Measurements from ENCODE around the gene CCNE1.
"Not testable (repeated sequence)": the region's sequence is repeated elsewhere in the genome, so short reads cannot be mapped to it uniquely, and the experiment has no call there.

The CCNE1 gene

DNA sequence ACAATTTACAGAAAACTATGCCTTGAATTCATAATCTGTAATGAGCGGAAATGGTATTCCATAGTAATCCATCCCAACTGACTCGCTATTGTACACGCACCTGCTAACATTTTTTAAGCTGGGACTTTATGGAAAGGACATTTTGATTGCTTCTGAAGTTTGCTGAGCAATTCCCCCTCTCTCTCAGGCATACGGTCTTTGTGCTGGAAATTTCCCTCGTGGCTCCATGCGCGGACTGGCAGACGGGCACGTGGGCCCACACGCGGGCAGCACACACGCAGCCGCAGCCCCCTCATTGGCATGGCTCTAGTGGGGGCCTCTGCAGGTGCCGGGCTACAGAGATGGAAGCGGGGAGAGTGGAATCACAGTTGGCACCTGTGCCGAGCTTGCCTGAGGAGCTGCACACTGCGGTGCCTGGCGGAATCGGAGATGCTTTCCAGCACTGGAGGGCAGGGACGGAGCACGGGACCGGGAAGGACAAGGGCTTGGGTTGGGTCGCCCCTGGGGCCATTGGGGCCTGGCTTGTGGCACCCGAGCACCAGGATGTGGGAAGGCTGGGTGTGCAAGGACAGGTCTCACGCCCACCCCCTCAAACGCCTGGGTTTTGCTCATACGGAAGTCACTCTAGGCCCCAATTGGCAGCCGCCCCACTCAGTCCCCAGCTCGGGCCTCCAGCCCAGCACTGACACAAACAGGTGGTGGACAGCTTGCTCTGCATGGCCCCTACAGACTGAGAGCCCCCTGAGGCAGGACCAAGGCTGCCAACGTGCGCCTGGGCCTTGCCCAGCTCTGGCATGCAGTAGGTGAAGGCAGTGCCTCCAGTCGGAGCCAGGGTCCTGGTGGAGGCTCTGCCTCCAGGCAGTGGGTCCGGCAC is 30.2 kb upstream of the CCNE1 start:
- H3K27me3 Mint-ChIP-seq (ENCODE audit: low read depth): no peaks in the 10 kb centered on the region
- no peaks in the 10 kb centered on the region for H3K9me3 Mint-ChIP-seq
- H3K27ac Mint-ChIP-seq: no peak overlapping the region
- H3K4me1 Mint-ChIP-seq (ENCODE audit: low read depth): no peaks in the 10 kb centered on the region
- H3K36me3 Mint-ChIP-seq (ENCODE audit: low read depth): no peaks in the 10 kb centered on the region
- no peak overlapping the region for H3K4me3 Mint-ChIP-seq
- DNase-seq (ENCODE audit: low spot score): no peak

DNA sequence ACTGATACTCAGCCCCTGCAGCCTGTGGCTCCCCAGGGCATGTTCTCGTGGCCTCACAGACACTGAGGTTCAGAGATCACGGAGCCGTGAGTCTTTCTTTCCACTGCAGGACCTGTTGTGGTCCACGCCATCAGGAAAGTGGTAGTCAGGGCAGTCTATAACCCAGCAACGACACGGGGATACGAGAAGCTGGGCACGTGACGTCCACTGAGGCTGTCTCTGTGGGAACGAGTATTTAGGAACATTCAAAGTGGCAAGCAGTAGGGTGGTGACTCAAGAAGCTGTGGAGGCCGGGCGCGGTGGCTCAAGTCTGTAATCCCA is 29.6 kb upstream of the CCNE1 start:
- H3K9me3 Mint-ChIP-seq: no peaks in the 10 kb centered on the region
- H3K27me3 Mint-ChIP-seq (ENCODE audit: low read depth): no peaks in the 10 kb centered on the region
- no peaks in the 10 kb centered on the region for H3K4me1 Mint-ChIP-seq (ENCODE audit: low read depth)
- H3K4me3 Mint-ChIP-seq: no peak overlapping the region
- no peaks in the 10 kb centered on the region for H3K36me3 Mint-ChIP-seq (ENCODE audit: low read depth)
- no peak overlapping the region for H3K27ac Mint-ChIP-seq
- DNase-seq (ENCODE audit: low spot score): no peak

DNA sequence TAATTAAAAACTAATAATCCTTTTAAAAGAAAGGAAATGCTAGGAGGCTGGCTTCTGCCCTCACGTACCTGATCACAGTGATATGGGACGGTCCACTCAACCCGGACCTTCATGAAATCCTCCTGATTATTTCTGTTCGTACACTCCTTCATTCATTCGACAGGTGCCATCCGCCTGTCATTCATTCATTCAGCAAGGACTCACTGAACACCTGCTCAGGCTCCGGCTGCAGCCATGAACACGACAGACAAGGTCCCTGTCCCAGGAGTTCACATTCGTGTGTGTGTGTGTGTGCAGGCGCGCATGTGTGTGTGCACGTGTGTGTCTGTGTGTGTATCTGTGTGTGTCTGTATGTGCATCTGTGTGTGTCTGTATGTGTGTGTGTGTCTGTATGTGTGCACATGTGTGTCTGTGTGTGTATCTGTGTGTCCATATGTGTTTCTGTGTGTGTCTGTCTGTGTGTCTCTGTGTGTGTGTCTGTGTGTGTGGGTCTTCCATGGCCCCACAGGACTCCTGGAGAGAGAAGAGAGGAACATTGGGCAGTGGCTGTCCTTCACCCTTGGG is 28.1 kb upstream of the CCNE1 start:
- Mint-ChIP-seq H3K4me1 (ENCODE audit: low read depth) (no peaks in the 10 kb centered on the region), H3K36me3 (ENCODE audit: low read depth) (no peaks in the 10 kb centered on the region), H3K9me3 (no peaks in the 10 kb centered on the region), H3K27me3 (ENCODE audit: low read depth) (no peaks in the 10 kb centered on the region), H3K4me3 (no peak overlapping the region), H3K27ac (no peak overlapping the region)
- no peak for DNase-seq (ENCODE audit: low spot score)

DNA sequence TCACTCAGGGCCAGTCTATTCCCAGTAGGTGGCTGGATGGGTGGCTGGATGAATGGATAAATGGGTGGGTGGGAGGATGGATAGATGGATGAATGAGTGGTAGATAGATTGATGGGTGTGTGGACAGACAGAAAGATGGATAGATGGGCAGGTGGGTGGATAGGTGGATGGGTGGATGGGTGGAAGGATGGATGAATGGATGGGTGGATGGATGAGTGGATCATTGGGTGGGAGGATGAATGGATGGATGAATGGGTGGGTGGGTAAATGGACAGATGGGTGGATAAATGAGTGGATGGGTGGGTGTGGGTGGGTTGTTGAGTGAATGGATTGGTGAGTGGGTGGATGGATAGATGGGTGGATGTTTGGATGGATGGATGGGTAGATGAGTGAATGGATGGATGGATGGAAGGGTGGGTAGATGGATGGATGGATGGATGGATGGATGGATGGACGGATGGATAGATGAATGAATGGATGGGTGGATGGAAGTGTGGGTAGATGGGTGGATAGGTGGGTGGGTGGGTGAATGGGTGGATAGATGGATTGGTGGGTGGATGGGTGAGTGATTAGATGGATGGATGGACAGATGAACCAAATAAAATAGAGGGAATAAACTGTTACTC is 27.1 kb upstream of the CCNE1 start:
- no peak overlapping the region for H3K27ac Mint-ChIP-seq
- H3K4me3 Mint-ChIP-seq: no peak overlapping the region
- no peaks in the 10 kb centered on the region for H3K4me1 Mint-ChIP-seq (ENCODE audit: low read depth)
- H3K36me3 Mint-ChIP-seq (ENCODE audit: low read depth): no peaks in the 10 kb centered on the region
- H3K9me3 Mint-ChIP-seq: no peaks in the 10 kb centered on the region
- no peaks in the 10 kb centered on the region for H3K27me3 Mint-ChIP-seq (ENCODE audit: low read depth)
- DNase-seq (ENCODE audit: low spot score): no peak

DNA sequence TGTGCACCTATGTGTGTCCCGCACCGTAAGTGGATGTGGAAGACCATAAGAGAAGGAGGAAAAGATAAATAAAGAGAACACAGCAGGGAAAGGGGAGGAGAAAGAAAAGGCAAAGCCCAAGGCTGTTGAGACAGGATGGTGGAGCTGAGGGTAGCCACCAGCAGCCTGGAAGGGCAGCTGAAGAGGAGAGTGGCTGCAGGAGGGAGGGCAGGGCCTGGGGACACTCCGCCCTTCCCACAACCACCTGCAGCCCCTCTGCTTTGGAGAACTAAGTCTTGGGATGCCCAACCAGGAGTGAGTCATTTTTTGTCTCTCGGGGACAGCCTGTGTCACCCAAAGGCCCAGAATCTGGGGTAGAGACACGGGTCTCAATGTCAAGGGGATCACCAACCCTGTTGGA is 26.4 kb upstream of the CCNE1 start:
- Mint-ChIP-seq H3K9me3 (no peaks in the 10 kb centered on the region), H3K4me1 (ENCODE audit: low read depth) (no peaks in the 10 kb centered on the region), H3K36me3 (ENCODE audit: low read depth) (no peaks in the 10 kb centered on the region), H3K4me3 (no peak overlapping the region), H3K27me3 (ENCODE audit: low read depth) (no peaks in the 10 kb centered on the region), H3K27ac (no peak overlapping the region)
- DNase-seq (ENCODE audit: low spot score): no peak

DNA sequence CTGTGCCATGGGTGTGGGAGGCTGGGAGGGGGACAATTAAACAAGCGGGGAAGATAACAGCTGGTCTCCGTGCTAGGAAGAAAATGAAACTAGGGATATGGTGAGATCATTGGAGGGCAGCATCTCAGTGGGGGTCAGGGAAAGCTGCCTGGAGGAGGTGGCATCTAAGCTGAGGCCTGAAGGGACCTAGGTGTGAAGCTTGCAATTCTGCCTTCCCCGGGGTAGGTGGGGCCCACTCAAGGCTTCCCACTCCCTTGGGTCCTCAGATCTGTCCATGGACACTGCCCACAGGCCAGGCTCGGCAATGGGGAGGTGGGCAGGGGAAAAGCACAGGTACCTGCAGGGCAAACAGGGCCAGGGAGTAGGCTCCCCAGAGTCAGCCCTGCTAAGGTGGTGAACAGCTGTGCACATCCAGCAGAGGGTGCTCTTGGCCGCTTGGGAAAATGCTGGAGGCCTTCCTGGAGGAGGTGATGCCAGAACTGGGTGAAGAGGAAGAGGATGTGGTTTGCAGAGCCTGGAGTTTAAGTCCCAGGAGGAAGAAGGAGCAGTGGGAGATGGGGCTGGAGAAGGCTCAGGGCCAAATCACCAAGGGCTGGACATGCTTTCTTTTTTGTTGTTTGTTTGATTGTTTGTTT is 25.7 kb upstream of the CCNE1 start:
- Mint-ChIP-seq H3K4me1 (ENCODE audit: low read depth) (no peaks in the 10 kb centered on the region), H3K36me3 (ENCODE audit: low read depth) (no peaks in the 10 kb centered on the region), H3K27me3 (ENCODE audit: low read depth) (no peaks in the 10 kb centered on the region), H3K9me3 (no peaks in the 10 kb centered on the region), H3K27ac (no peak overlapping the region), H3K4me3 (no peak overlapping the region)
- DNase-seq (ENCODE audit: low spot score): no peak

DNA sequence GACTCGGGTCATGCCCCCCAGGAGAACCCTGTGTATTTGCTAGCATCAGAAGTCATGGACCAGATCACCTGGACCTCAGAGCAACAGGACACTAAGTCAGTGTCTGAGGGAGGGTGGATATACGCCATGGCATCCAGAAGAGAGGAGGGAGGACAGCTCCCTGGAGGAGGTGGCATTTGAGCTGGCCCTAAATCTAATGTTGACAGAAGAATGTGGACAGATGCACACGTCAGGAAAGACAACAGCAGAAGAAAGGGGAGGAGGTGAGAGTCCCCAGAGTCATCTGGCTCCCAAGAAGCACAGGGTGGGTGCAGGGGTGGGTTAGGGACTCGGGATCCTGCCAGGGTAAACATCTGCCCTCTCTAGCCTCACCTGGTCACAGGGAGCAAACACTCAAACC is 24.5 kb upstream of the CCNE1 start:
- H3K27ac Mint-ChIP-seq: no peak overlapping the region
- H3K9me3 Mint-ChIP-seq: no peaks in the 10 kb centered on the region
- H3K4me3 Mint-ChIP-seq: no peak overlapping the region
- no peaks in the 10 kb centered on the region for H3K4me1 Mint-ChIP-seq (ENCODE audit: low read depth)
- no peaks in the 10 kb centered on the region for H3K36me3 Mint-ChIP-seq (ENCODE audit: low read depth)
- no peaks in the 10 kb centered on the region for H3K27me3 Mint-ChIP-seq (ENCODE audit: low read depth)
- DNase-seq (ENCODE audit: low spot score): no peak

DNA sequence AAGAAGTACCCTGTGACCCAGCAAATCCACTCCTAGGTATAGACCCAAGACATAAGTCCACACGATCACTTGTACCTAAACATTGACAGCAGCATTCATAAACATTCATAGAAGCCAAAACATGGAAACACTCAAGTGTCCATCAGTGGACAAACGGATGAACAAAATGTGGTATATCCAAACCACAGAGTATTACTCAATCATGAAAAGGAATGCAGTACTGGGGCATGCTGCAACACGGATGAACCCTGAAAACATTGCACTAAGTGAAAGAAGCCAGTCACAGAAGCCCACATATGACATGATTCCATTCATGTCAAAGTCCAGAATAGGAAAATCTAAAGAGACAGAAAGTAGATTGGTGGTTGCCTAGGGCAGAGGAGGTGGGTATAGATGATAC is 22.8 kb upstream of the CCNE1 start:
- Mint-ChIP-seq H3K4me1 (ENCODE audit: low read depth) (no peaks in the 10 kb centered on the region), H3K4me3 (no peak overlapping the region), H3K9me3 (no peaks in the 10 kb centered on the region), H3K27me3 (ENCODE audit: low read depth) (no peaks in the 10 kb centered on the region), H3K27ac (no peak overlapping the region), H3K36me3 (ENCODE audit: low read depth) (no peaks in the 10 kb centered on the region)
- DNase-seq (ENCODE audit: low spot score): no peak

DNA sequence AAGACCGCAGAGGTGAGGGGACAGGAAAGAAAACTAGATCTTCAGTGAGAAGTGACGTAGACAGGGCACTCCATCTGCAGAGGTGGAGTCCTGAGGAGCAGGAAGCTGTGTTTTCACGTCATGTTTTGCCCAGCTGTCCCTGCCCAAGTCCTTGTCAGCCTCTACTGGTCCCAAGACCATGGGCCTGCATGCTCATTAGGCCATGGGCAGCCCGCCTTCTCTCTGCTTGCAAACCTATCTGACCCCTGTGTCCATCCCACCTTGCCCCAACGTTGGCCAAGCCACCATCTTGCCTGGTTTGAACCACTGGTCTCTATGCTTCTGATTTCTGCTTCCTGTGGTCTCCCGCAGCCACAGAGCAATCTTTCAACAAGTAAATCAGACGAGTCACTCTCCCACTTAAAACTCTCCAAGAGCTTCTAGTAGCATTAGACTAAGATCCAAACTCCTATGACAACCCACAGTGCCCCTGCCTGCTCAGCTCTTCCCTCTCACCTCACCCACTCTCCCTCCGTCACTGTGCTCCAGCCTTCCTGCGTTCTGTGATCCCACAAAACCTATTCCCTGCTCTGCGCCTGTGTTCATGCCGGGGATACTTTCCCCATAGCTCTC is 18.6 kb upstream of the CCNE1 start:
- no peak overlapping the region for H3K27ac Mint-ChIP-seq

DNA sequence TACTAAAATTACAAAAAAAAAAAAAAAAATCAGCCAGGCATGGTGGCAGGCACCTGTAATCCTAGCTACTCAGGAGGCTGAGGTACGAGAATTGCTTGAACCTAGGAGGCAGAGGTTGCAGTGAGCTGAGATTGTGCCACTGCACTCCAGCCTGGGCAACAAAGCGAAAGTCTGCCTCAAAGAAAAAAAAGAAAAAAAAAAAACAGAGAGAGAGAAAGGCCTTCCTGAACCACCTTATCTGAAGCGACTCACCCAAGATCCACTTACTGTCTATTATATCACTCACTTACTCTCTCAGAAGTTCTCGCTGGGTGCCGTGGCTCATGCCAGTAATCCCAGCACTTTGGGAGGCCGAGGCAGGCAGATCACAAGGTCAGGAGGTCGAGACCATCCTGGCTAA is 17.3 kb upstream of the CCNE1 start:
- not testable (repeated sequence) for H3K4me3 Mint-ChIP-seq; H3K9me3 Mint-ChIP-seq; H3K27me3 Mint-ChIP-seq (ENCODE audit: low read depth); H3K4me1 Mint-ChIP-seq (ENCODE audit: low read depth); DNase-seq (ENCODE audit: low spot score); H3K36me3 Mint-ChIP-seq (ENCODE audit: low read depth); H3K27ac Mint-ChIP-seq

More for the DNA sequence above, 18.6 kb upstream of the CCNE1 start:
- no peaks in the 10 kb centered on the region for H3K4me1 Mint-ChIP-seq (ENCODE audit: low read depth)
- no peaks in the 10 kb centered on the region for H3K27me3 Mint-ChIP-seq (ENCODE audit: low read depth)
- no peak for DNase-seq (ENCODE audit: low spot score)
- H3K36me3 Mint-ChIP-seq (ENCODE audit: low read depth): no peaks in the 10 kb centered on the region
- no peaks in the 10 kb centered on the region for H3K9me3 Mint-ChIP-seq
- no peak overlapping the region for H3K4me3 Mint-ChIP-seq

DNA sequence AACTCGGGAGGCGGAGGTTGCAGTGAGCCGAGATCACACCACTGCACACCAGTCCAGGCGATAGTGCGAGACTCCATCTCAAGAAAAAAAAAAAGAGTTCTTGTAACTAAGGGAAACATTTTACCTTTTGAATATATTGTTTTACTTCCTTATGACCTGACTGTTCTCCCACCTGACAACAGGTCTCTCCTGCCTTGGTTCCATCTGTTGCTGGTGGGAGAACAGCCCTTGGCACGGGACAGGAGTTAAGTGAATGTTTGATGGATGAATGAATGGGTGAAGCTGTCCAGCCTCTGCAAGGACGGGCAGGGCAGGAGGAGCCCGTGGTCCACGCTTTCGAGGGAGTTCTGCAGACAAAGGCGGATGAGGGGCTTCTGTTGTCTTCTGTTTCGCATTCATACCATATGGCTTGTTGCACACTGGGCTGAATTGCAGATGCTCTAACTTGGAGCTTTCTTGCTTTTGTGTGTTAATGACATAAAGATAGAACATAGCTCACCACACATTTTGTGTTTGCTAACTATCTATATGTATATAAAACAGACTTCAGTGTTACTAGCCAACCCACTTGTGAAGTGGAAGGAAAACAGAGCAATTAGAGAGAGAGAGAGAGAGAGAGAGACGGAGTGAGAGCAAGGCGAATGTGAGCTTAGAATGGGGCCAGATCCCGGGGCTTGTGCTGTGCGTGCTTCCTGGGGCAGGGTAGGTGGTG is 16.2 kb upstream of the CCNE1 start:
- Mint-ChIP-seq H3K9me3 (no peaks in the 10 kb centered on the region), H3K27me3 (ENCODE audit: low read depth) (no peaks in the 10 kb centered on the region), H3K27ac (no peak overlapping the region), H3K4me1 (ENCODE audit: low read depth) (no peaks in the 10 kb centered on the region), H3K4me3 (no peak overlapping the region), H3K36me3 (ENCODE audit: low read depth) (no peaks in the 10 kb centered on the region)
- DNase-seq (ENCODE audit: low spot score): no peak

DNA sequence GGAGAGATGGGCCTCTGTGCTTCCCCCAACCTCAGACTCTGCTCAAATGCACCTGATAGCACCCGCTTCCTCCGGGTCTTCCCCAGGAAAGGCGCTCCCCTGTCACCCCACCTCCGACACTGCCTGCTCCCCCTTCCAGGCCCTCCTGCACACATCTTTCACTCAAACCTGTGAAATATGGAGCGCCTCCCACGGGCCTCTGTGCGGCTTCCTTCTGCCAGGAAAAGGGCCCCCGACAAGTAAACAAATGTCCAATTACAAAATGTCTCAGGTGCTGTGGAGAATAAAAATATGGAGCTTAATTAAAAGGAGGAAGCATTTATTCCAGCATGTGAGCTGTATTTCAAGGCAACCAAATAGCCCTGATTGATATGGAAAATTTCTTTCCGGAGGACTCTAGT is 15.6 kb upstream of the CCNE1 start:
- no peaks in the 10 kb centered on the region for H3K36me3 Mint-ChIP-seq (ENCODE audit: low read depth)
- H3K4me3 Mint-ChIP-seq: no peak overlapping the region
- no peak for DNase-seq (ENCODE audit: low spot score)
- no peaks in the 10 kb centered on the region for H3K4me1 Mint-ChIP-seq (ENCODE audit: low read depth)
- H3K9me3 Mint-ChIP-seq: no peaks in the 10 kb centered on the region
- no peaks in the 10 kb centered on the region for H3K27me3 Mint-ChIP-seq (ENCODE audit: low read depth)
- H3K27ac Mint-ChIP-seq: no peak overlapping the region

DNA sequence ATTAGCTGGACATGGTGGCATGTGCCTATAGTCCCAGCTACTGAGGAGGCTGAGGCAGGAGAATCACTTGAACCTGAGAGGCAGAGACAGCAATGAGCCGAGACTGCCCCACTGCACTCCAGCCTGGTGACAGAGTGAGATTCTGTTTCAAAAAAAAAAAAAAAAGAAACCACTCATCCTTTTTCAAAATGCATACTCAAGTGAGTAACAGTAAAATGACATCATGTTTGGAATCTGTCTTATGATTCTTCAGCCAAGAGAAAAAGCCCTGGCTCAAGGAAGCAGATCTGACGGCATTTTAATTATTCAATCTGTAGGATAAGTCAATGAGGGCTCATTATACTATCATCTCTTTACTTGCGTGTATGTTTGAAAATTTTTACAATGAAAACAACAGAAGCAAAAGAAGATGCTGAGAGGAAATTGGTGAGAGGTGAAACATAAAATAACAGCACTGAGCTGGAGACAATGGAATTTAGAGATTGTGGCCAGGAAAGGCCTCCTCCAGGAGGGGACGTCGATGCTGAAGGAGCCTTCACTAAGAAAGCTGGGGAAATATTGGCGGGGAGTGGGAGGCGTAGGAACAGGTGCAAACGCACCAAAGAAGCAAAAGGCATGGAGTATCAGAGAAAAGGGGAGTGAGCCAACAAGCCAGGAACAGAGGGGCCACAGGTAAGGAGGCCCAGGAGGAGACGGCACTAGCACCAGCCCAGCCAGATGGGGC is 12.9 kb upstream of the CCNE1 start:
- no peak overlapping the region for H3K4me3 Mint-ChIP-seq
- DNase-seq (ENCODE audit: low spot score): no peak
- H3K27me3 Mint-ChIP-seq (ENCODE audit: low read depth): no peaks in the 10 kb centered on the region
- H3K36me3 Mint-ChIP-seq (ENCODE audit: low read depth): no peaks in the 10 kb centered on the region
- H3K9me3 Mint-ChIP-seq: no peaks in the 10 kb centered on the region
- no peaks in the 10 kb centered on the region for H3K4me1 Mint-ChIP-seq (ENCODE audit: low read depth)
- H3K27ac Mint-ChIP-seq: no peak overlapping the region
